ENCODE measurements around the gene NXPH2. TPM values are rescaled to one million over a fixed set of nuclear protein-coding genes. Genes with fewer than 3 reads are reported as not detected.

The NXPH2 gene
- total RNA-seq, 1 experiment from 2014 or later: 1.8 TPM

DNA sequence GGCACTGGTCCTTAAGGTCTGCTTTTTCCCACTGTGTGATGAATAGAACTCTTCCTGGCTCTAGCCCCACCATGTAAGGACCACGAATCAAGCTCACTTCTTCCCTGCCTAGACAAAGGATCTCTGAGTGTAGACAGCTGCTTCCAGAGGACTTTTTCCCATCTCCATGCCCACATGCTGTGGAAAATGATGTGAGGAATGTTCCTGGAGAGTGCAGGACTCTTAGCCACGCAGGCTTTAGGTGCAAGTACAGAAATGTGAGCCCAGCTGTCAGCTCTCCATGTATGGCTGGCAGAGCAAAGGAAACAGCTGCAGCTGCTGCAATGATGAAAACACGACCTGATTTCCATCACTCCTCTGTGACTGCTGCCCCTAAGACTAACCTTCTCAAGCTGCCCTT is 35.5 kb downstream of the NXPH2 start:
- no peaks in the 10 kb centered on the region for H3K4me1 ChIP-seq (ENCODE audit: insufficient read depth, low read length)
- WGBS (ENCODE audit: extremely low coverage, insufficient read length, low lambda C conversion rate): no CpG with 5 or more reads among the region's 3 CpGs
- no peak overlapping the region for H3T11ph ChIP-seq (ENCODE audit: low read length)
- Mint-ChIP-seq H3K27me3 (ENCODE audit: low read depth) (no peaks in the 10 kb centered on the region), H3K27ac (peak overlapping the region in 1 of 3 experiments; percentile 6; a peak in 1 of 7 replicates), H3K4me3 (no peak overlapping the region), H3K9me3 (peaks cover 3 to 4% of the 10 kb centered on the region in 2 experiments; a peak in 4 of 5 replicates), H3K36me3 (ENCODE audit: insufficient read depth in 1 of 3, low read depth in 3 of 3) (peaks cover 0 to 9% (median 5%) of the 10 kb centered on the region in 3 experiments; a peak in 5 of 7 replicates), H3K4me1 (peaks cover 8 to 11% of the 10 kb centered on the region in 2 experiments)
- H3K23me2 ChIP-seq (ENCODE audit: insufficient read length, low read depth, low read length, poor library complexity, severe bottlenecking): no peaks in the 10 kb centered on the region
- DNase-seq: no peak
- H3K79me1 ChIP-seq (ENCODE audit: insufficient read depth, low read depth, low read length, poor library complexity, severe bottlenecking): no peaks in the 10 kb centered on the region
- H2BK5ac ChIP-seq (ENCODE audit: insufficient read length, low read length): no peak overlapping the region
- no peak overlapping the region for H2AK5ac ChIP-seq (ENCODE audit: insufficient read length, low read length)
- no peak overlapping the region for H3K9ac ChIP-seq (ENCODE audit: extremely low read depth, insufficient read length, low read length)
- no peak overlapping the region for H3K14ac ChIP-seq (ENCODE audit: insufficient read depth, low read length)
- no peaks in the 10 kb centered on the region; the same call in 1 of the 2 replicates for H3K79me2 ChIP-seq (ENCODE audit: insufficient read depth, low read length)
- no peak overlapping the region for H2AFZ ChIP-seq (ENCODE audit: low read length)
- H3K27ac ChIP-seq (ENCODE audit: insufficient read length, low read depth, low read length): no peak overlapping the region
- H4K8ac ChIP-seq (replicated peaks; ENCODE audit: insufficient read length, low read depth, low read length): no peak overlapping the region
- no peaks in the 10 kb centered on the region for H3K9me3 ChIP-seq (ENCODE audit: control insufficient read depth, low read depth, low read length)
- H3K4me2 ChIP-seq (ENCODE audit: insufficient read depth, insufficient read length, low read length): no peak overlapping the region
- H3K27me3 ChIP-seq (ENCODE audit: insufficient read depth, low read length): no peaks in the 10 kb centered on the region
- no peak overlapping the region for H2BK15ac ChIP-seq (ENCODE audit: low read depth, low read length)
- H3K4ac ChIP-seq (ENCODE audit: low read depth, low read length): no peak overlapping the region
- no peak overlapping the region for H3K23ac ChIP-seq (ENCODE audit: insufficient read length, low read depth, low read length)
- no peak overlapping the region for H2BK12ac ChIP-seq (ENCODE audit: insufficient read length, low read depth, low read length)
- TF ChIP-seq CTCF (conservative IDR thresholded peaks at IDR 0.05): no peak
- no peak overlapping the region for H4K91ac ChIP-seq (ENCODE audit: insufficient read length, low read depth, low read length)
- no peak overlapping the region for H2BK120ac ChIP-seq (ENCODE audit: low read depth, low read length, poor library complexity, severe bottlenecking)
- no peak overlapping the region for H3K18ac ChIP-seq (ENCODE audit: insufficient read length, low read depth, low read length)
- no peak overlapping the region for H3K56ac ChIP-seq (ENCODE audit: insufficient read length, low read depth, low read length)
- no peaks in the 10 kb centered on the region for H4K20me1 ChIP-seq (ENCODE audit: control insufficient read depth, insufficient read depth, insufficient read length)
- no peak overlapping the region for H4K5ac ChIP-seq (ENCODE audit: insufficient read length, low read depth, low read length)
- H2BK20ac ChIP-seq (ENCODE audit: low read depth, low read length, poor library complexity, severe bottlenecking): no peak overlapping the region
